K562 (cell line): ENCODE data around the gene BDKRB2.

Experiments used
- ARHGAP35 ChIP-seq: fragments of 450-650 bp; IDR thresholded peaks from 2 replicates; pipeline ENCODE4 v1.6.1; 2018; ENCODE audit not compliant: partially characterized antibody
- ZNF707 ChIP-seq: fragments of 250-450 bp; sonication (Bioruptor Pico); conservative IDR thresholded peaks from 2 replicates; pipeline ENCODE4 v1.8.0; 2022; ENCODE audit warnings: inconsistent platforms, mild to moderate bottlenecking, moderate library complexity
- TF ChIP-seq, protein P1 (sequence below): sonication (generic); formaldehyde crosslinking; IDR thresholded peaks from 2 replicates; pipeline ENCODE4 v1.8.0; 2023; ENCODE audit warnings: mild to moderate bottlenecking, missing genetic modification reagents

DNA sequence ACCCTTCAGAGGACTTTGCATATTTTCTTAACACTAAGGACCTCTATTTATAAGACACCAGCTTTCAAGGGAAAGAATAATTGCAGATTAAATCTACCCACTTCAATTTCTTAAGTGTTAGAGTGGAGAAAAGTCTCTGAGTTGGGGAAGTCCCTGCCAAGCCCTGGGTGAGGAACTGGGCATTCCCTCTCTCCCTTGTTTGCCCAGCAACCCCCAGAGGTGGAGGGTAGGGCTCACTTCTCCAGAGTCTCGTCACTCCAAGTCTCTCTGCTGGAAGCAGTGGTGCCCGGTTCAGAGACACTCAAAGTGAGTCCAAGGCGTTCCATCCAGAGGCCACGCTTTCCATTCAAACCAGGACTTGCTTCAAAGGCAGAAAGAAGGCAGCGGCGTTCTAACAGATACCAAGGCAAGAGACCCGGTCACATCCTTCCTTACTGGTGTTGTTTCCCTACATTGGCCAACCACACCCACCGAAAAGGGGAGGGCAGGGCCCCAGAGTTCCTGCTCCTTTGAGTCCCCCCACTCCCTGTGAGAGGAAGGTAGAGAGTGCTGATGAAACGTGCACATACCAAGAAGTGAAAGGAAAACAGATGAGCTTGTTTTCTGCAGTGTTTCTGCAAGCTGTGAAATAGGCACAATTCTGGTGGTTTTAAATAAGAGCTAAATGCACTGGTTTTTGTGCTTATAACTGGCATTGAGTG, 6.1 kb upstream of the BDKRB2 start:
- TF ChIP-seq, protein P1, sequence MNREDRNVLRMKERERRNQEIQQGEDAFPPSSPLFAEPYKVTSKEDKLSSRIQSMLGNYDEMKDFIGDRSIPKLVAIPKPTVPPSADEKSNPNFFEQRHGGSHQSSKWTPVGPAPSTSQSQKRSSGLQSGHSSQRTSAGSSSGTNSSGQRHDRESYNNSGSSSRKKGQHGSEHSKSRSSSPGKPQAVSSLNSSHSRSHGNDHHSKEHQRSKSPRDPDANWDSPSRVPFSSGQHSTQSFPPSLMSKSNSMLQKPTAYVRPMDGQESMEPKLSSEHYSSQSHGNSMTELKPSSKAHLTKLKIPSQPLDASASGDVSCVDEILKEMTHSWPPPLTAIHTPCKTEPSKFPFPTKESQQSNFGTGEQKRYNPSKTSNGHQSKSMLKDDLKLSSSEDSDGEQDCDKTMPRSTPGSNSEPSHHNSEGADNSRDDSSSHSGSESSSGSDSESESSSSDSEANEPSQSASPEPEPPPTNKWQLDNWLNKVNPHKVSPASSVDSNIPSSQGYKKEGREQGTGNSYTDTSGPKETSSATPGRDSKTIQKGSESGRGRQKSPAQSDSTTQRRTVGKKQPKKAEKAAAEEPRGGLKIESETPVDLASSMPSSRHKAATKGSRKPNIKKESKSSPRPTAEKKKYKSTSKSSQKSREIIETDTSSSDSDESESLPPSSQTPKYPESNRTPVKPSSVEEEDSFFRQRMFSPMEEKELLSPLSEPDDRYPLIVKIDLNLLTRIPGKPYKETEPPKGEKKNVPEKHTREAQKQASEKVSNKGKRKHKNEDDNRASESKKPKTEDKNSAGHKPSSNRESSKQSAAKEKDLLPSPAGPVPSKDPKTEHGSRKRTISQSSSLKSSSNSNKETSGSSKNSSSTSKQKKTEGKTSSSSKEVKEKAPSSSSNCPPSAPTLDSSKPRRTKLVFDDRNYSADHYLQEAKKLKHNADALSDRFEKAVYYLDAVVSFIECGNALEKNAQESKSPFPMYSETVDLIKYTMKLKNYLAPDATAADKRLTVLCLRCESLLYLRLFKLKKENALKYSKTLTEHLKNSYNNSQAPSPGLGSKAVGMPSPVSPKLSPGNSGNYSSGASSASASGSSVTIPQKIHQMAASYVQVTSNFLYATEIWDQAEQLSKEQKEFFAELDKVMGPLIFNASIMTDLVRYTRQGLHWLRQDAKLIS, result no peak
- TF ChIP-seq ZNF707 (no peak), ARHGAP35 (no peak)
